Measurements from ENCODE around the gene HOXB1. TPM values are rescaled to one million over a fixed set of nuclear protein-coding genes. Genes with fewer than 3 reads are reported as not detected.

HOXB1 gene
- polyA plus RNA-seq, 1 donor (not counting 4 experiments of a cell fraction or from before 2014, with no cell fraction given): not detected

DNA sequence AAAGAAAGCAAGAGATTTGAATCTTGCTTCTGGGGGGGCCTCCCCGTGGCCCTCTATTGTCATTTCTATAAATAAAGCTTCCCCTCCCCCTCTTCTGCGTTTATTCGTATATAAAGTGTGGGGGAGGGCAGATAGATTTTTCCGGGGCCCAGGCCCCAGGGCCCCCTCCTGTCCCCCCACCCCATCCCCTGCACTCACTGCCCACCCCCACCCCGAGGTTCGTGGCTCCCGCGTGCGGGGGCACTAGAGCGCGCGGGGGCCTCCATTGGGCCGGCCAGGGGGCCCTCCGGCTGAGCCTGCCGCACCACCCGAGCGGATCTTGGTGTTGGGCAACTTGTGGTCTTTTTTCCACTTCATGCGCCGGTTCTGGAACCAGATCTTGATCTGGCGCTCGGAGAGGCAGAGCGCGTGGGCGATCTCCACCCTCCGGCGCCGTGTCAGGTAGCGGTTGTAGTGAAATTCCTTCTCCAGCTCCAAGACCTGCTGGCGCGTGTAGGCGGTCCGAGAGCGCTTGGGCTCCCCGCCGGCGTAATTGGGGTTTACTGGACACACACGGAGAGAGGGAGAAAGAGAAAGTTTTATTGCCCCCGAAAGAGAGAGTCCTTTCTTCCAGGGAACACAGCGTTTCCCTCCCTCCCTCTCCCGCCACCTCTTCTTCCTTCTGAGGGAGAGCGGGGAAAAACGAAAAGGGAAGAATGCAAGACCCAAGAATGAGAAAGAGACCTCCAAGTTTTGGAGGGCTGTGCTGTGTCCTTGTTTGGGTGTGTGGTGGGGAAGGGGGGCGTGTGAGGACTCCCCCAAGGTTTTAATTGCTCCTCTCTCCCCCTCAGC lies 45.9 kb upstream of the HOXB1 start:
- Histone ChIP-seq H3K9me3 (ENCODE audit: control insufficient read depth, low read depth, low read length) (no peaks in the 10 kb centered on the region), H3K27ac (ENCODE audit: control insufficient read depth, insufficient read depth, low read length) (no peak overlapping the region), H3K4me3 (ENCODE audit: control insufficient read depth in 2 of 3, extremely low read depth in 1 of 3, insufficient read depth in 2 of 3, low read depth in 1 of 3, low read length in 3 of 3) (peak overlapping the region; percentile 58 to 66 (median 60)), H3K79me2 (ENCODE audit: control insufficient read depth, insufficient read depth, low read length) (no peaks in the 10 kb centered on the region), H3K4me2 (ENCODE audit: control insufficient read depth, extremely low read depth, insufficient read depth, low read depth, low read length) (peak overlapping the region; percentile 85), H2AFZ (ENCODE audit: control insufficient read depth, low read length) (no peak overlapping the region), H3K9ac (ENCODE audit: control insufficient read depth, extremely low read depth, insufficient read depth, low read length) (peak overlapping the region; percentile 41), H3K9me1 (ENCODE audit: control insufficient read depth, extremely low read depth, insufficient read depth, low read length) (no peaks in the 10 kb centered on the region), H3K4me1 (ENCODE audit: control insufficient read depth, extremely low read depth, insufficient read depth, low read length) (peaks cover 25% of the 10 kb centered on the region), H3K27me3 (ENCODE audit: control insufficient read depth, extremely low read depth, insufficient read depth, low read length) (peaks cover 87% of the 10 kb centered on the region), H4K20me1 (ENCODE audit: control insufficient read depth, extremely low read depth, insufficient read depth, low read length) (no peaks in the 10 kb centered on the region), H3K36me3 (ENCODE audit: control insufficient read depth in 2 of 2, extremely low read depth in 1 of 2, insufficient read depth in 2 of 2, low read length in 2 of 2) (peaks cover 0 to 2% of the 10 kb centered on the region in 2 experiments)
- TF ChIP-seq, protein P1, sequence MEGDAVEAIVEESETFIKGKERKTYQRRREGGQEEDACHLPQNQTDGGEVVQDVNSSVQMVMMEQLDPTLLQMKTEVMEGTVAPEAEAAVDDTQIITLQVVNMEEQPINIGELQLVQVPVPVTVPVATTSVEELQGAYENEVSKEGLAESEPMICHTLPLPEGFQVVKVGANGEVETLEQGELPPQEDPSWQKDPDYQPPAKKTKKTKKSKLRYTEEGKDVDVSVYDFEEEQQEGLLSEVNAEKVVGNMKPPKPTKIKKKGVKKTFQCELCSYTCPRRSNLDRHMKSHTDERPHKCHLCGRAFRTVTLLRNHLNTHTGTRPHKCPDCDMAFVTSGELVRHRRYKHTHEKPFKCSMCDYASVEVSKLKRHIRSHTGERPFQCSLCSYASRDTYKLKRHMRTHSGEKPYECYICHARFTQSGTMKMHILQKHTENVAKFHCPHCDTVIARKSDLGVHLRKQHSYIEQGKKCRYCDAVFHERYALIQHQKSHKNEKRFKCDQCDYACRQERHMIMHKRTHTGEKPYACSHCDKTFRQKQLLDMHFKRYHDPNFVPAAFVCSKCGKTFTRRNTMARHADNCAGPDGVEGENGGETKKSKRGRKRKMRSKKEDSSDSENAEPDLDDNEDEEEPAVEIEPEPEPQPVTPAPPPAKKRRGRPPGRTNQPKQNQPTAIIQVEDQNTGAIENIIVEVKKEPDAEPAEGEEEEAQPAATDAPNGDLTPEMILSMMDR (optimal IDR thresholded peaks at IDR 0.05 in 1 of 3, IDR thresholded peaks at IDR 0.05 in 1 of 3, conservative IDR thresholded peaks at IDR 0.05 in 1 of 3; ENCODE audit: extremely low read depth in 1 of 3, insufficient read depth in 2 of 3, low read length in 3 of 3): no peak
- peak; percentile 23 for TF ChIP-seq EZH2 (IDR thresholded peaks at IDR 0.05; ENCODE audit: low read length)
- DNase-seq (ENCODE audit: low read depth, low spot score): no peak
- FAIRE-seq: peak; percentile 5
- dilution Hi-C loops (cut with MboI; ENCODE audit: extremely low pct_ligation_motif_present, low sequenced_read_pairs): no loop called here

DNA sequence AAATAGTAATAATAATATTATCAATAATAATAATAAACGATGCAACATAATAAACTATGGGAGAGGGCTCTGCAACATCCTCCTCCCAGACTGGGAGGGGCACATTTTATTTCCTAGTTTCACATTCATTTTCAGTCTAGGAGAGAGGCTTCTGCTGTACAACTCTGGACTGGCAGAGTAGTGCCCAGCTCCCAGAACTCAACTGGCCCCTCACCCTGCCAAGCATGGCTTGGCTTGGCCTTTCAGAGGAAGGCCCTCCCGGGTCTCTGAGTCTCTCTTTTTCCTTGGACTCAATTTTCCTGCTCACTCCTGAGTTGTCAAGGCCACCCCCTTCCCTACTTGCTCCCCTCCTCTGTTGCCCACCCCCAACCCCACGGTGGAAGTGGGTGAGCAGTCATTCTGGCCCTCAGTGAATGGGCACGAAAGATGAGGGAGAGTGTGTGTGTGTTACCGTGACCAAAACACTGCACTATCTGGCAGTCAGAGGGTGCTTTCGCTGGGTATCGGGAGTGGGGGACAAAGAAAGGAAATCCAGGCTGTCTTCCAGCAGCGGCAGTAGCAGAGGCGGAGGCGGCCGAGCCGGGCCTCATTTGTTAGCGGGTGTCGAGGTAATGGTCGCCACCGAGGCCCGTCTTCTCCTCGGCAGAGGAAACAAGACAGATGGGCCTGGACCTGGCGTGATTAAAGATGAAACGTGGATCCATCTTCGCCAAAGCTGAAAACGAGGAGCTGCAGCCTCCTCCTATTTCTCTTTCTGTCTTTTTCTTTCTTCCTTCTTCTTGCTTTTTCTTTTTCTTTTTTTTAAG lies 45.1 kb upstream of the HOXB1 start:
- no peaks in the 10 kb centered on the region for H3K9me3 ChIP-seq (ENCODE audit: control insufficient read depth, low read depth, low read length)
- DNase-seq (ENCODE audit: low read depth, low spot score): no peak
- no peak overlapping the region for H3K27ac ChIP-seq (ENCODE audit: control insufficient read depth, insufficient read depth, low read length)
- TF ChIP-seq, protein P1 (optimal IDR thresholded peaks at IDR 0.05 in 1 of 3, IDR thresholded peaks at IDR 0.05 in 1 of 3, conservative IDR thresholded peaks at IDR 0.05 in 1 of 3; ENCODE audit: extremely low read depth in 1 of 3, insufficient read depth in 2 of 3, low read length in 3 of 3): no peak
- TF ChIP-seq EZH2 (IDR thresholded peaks at IDR 0.05; ENCODE audit: low read length): peak; percentile 49
- H3K4me2 ChIP-seq (ENCODE audit: control insufficient read depth, extremely low read depth, insufficient read depth, low read depth, low read length): no peak overlapping the region
- no peaks in the 10 kb centered on the region for H3K79me2 ChIP-seq (ENCODE audit: control insufficient read depth, insufficient read depth, low read length)
- no peak overlapping the region for H3K9ac ChIP-seq (ENCODE audit: control insufficient read depth, extremely low read depth, insufficient read depth, low read length)
- no peaks in the 10 kb centered on the region for H3K9me1 ChIP-seq (ENCODE audit: control insufficient read depth, extremely low read depth, insufficient read depth, low read length)
- no peak overlapping the region for H3K4me3 ChIP-seq (ENCODE audit: control insufficient read depth in 2 of 3, extremely low read depth in 1 of 3, insufficient read depth in 2 of 3, low read depth in 1 of 3, low read length in 3 of 3)
- no peak overlapping the region for H2AFZ ChIP-seq (ENCODE audit: control insufficient read depth, low read length)
- H3K4me1 ChIP-seq (ENCODE audit: control insufficient read depth, extremely low read depth, insufficient read depth, low read length): peaks cover 25% of the 10 kb centered on the region
- H4K20me1 ChIP-seq (ENCODE audit: control insufficient read depth, extremely low read depth, insufficient read depth, low read length): no peaks in the 10 kb centered on the region
- no peak for FAIRE-seq
- dilution Hi-C loops (cut with MboI; ENCODE audit: extremely low pct_ligation_motif_present, low sequenced_read_pairs): no loop called here
- H3K27me3 ChIP-seq (ENCODE audit: control insufficient read depth, extremely low read depth, insufficient read depth, low read length): peaks cover 87% of the 10 kb centered on the region
- peaks cover 0 to 2% of the 10 kb centered on the region in 2 experiments for H3K36me3 ChIP-seq (ENCODE audit: control insufficient read depth in 2 of 2, extremely low read depth in 1 of 2, insufficient read depth in 2 of 2, low read length in 2 of 2)

All from keratinocyte (primary cell).